Coronary artery (tissue), 2 donors: ENCODE results near the gene SMIM45.
A peak's percentile ranks its signal among the peaks of the same experiment; 100 is the strongest.

Experiments
- DNase-seq: peaks from one replicate; pipeline ENCODE4 v3.0.0-alpha.2; 2017; ENCODE audit warnings: low spot score
- H3K27ac ChIP-seq, 2 donors: fragments of 200-600 bp; sonication (generic); one replicate each; pipeline ENCODE4 v1.5.1; 2016 to 2019
- H3K4me3 ChIP-seq: fragments of 200-600 bp; sonication (generic); 2 replicates; pipeline ENCODE4 v1.5.1; 2016; ENCODE audit warnings: mild to moderate bottlenecking, moderate library complexity
- TF ChIP-seq, protein P1 (sequence below): fragments of 200-600 bp; sonication (generic); IDR thresholded peaks from one replicate; pipeline ENCODE4 v1.5.1; 2019; ENCODE audit warnings: antibody characterized with exemption

SMIM45 gene

DNA sequence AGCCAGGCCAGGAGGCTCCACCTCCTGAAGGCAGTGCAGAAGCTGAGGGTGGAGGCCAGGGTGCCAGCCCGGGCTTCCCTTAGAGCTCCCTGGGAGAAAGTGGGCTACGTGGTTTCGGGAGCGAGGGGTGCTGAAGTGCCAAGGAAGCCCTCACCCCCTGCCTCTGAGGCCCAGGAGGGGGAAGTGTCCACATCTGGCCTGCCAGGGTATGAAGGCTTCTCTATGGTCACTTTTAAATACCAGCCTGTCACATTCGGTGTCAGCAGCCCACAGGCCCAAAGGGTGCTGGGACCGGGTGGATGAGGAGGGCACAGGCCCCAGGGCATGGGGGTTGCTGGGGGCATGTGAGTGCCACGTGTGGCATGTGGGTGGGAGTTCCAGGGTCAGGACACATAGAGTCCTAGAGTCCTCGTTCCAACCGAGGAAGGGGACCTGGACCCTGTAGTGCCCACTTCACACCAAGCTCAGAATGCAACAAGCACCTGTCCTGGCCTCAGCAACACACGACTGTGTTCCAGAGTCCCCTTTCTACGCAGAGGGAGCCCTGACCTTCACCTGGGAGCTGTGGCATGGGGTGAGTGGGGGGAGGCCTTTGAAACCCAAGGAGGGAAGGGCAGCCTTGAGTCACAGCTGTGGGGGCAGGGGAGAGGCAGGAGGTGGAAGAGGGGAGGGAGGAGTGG, 38.8 kb upstream of the SMIM45 start:
- no peak for DNase-seq
- H3K4me3 ChIP-seq: no peak overlapping the region
- H3K27ac ChIP-seq: no peak overlapping the region
- TF ChIP-seq, protein P1, sequence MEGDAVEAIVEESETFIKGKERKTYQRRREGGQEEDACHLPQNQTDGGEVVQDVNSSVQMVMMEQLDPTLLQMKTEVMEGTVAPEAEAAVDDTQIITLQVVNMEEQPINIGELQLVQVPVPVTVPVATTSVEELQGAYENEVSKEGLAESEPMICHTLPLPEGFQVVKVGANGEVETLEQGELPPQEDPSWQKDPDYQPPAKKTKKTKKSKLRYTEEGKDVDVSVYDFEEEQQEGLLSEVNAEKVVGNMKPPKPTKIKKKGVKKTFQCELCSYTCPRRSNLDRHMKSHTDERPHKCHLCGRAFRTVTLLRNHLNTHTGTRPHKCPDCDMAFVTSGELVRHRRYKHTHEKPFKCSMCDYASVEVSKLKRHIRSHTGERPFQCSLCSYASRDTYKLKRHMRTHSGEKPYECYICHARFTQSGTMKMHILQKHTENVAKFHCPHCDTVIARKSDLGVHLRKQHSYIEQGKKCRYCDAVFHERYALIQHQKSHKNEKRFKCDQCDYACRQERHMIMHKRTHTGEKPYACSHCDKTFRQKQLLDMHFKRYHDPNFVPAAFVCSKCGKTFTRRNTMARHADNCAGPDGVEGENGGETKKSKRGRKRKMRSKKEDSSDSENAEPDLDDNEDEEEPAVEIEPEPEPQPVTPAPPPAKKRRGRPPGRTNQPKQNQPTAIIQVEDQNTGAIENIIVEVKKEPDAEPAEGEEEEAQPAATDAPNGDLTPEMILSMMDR: no peak

DNA sequence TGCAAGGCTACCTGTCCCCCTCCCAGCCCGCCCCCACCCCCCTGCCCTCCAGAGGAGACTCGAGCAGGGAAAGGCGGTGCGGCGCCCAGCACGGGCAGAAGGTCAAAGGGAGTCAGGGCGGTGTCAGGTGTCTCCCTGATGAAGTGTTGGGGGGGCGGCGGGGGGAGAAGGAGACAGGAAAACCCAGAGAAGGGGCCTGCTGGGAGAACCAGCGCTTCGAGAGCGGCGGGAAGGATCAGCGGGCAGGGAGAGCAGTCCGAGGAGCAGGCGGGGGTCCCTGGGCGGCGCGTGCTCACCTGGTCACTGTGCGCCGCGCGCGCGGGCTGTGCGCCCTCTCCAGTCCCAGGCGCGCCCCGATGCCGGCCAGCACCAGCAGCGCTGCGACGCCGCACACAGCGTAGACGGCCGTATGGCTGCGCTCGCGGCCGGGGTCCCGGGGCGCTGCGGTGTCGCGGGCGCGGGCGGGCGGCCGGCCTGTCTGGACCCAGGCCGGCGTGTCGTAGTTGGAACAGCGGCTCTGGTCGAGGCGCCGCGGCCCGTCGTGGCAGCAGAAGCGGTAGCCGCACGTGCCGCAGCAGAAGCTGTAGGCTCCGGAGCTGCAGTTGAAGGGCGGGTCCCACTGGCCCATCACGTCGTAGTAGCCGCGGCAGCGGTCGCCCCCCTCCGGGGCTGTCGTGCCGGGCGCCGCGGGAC, 38.0 kb upstream of the SMIM45 start:
- TF ChIP-seq, protein P1: no peak
- H3K4me3 ChIP-seq: peak overlapping the region; percentile 64
- H3K27ac ChIP-seq: no peak overlapping the region
- no peak for DNase-seq

DNA sequence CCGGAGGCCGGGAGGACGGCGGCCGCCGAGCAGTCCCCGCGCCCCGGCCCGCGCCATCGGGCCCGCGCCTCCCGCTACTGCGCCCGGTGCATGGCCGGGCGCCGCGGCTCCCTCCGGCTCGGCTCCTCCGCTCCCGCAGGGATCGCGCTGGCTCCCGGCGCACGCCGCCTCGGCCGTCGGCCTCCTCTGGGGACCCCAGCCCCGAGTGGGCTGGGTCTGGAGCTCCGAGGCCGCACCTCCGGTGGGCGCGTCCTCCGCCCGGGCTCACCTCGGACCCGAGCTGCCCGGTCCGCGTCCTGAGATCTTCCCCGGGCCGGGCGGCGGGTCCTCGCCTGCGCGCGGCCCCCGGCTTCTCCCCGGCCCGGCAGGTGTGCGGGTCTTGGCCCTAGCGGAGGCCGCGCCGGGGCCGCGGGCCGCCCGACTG, 37.3 kb upstream of the SMIM45 start:
- TF ChIP-seq, protein P1: no peak
- DNase-seq: no peak
- peak overlapping the region; percentile 64 for H3K4me3 ChIP-seq
- H3K27ac ChIP-seq: no peak overlapping the region

DNA sequence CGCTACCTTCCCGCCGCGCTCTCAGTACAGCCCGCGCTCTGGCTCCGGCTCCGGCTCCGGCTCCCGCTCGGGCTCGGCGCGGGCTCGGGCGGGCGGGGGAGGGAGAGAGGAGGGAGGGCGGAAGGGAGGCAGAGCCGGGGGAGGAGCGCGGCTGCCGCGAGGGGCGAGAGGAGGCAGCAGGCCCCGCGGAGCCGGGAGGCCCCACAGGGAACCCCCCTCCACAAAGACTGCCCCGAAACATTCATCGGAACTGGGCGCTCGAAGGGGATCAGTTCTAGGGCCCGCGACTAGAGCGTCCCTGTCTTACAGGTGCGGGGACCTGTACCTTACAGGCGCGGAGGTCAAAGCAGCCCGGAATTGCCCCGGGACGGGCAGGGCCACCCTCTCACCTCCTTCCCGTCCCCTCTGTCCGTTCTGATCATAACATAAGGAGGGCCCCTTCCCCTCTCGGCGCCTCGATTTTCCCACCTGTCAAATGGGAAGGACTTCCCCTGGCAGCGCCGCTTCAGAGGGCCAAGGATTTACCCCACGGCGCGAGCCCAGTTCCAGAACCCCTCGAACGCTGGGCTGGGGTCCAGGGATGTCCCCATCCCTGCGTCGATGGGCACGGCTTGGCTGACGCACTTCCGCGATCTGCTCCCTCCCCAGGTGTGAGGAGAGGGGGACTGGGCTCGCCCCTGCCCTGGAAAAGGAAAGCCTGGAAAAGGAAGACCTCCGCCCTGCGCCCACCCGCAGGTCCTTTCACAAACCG, 36.7 kb upstream of the SMIM45 start, which contains the start of gene SHISA8:
Gene SHISA8, minus strand, starts transcription at position 40 of the 751 bp plus-strand sequence. CDS start 407 bp downstream, outside the sequence.
- H3K27ac ChIP-seq: no peak within 1 kb of the TSS
- TF ChIP-seq, protein P1: no peak
- peak within 1 kb of the TSS; percentile 64 for H3K4me3 ChIP-seq
- DNase-seq: no peak

DNA sequence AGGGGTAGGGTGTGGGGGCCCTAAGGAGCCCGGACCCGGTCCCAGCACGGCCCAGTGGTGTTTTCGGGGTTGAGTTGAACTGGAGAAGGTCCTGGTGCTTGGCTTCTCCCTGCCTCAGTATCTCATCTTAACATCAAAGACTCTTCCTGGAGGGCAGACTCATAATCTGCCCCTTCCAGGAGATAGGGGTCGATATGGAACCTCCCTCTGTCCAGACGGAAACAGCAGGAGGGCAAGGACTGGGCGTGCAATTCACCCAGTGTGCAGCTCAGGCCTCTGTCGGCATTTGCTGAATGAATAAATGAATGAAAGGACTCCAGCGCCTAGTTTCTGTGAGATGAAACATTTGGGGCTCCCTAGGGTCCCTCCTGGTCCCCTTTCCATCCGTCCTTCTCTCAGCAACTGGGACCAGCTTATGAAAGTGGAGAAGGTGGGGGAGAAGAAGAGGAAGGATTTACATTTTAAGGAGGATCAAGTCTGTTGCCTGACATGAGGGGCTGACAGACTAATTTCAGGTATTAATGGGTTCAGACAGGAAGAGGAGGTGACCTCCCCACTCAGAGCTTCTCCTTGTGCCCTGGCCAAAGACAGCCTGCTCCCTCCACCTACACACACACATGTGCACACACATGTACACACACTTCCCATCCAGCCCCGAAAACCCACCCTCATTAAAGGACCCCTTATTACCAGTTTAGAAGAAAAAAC, 36.0 kb upstream of the SMIM45 start:
- TF ChIP-seq, protein P1: no peak
- H3K4me3 ChIP-seq: no peak overlapping the region
- no peak overlapping the region for H3K27ac ChIP-seq
- DNase-seq: no peak

DNA sequence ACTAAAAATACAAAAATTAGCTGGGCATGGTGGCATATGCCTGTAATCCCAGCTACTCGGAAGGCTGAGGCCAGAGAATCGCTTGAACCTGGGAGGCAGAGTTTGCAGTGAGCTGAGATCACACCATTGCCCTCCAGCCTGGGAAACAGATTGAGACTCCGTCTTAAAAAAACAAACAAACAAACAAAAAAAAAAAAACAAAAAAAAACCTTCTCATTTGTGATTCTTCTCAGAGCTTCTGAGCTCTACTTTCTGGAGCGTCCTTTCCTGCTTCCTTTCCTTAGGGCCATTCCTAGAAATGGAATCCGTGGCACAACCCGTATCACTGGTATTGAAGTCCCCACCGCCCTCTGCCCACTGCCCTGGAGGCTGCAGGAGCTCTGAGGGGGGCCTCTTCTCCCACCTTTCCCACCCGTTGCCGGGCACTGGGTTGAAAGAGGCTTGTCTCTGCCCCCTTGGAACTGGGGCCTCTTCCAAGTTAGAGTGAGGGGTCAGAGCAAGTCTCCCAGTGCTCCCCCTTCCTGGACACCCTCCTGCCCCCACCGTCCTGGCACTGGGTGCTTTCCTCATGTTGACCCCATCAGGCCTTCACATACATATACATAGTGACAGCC, 35.1 kb upstream of the SMIM45 start:
- H3K4me3 ChIP-seq: no peak overlapping the region
- H3K27ac ChIP-seq: no peak overlapping the region
- no peak for DNase-seq
- TF ChIP-seq, protein P1: no peak
